HG03175 (cell line): ENCODE measurements around the gene FGF22.

Experiments used
- ATAC-seq: cut with Tn5 transposase; IDR thresholded peaks from one replicate; pipeline ENCODE4 v1.9.1; 2021; ENCODE audit warnings: mild to moderate bottlenecking, moderate library complexity; ENCODE audit not compliant: unreplicated experiment

Gene FGF22

DNA sequence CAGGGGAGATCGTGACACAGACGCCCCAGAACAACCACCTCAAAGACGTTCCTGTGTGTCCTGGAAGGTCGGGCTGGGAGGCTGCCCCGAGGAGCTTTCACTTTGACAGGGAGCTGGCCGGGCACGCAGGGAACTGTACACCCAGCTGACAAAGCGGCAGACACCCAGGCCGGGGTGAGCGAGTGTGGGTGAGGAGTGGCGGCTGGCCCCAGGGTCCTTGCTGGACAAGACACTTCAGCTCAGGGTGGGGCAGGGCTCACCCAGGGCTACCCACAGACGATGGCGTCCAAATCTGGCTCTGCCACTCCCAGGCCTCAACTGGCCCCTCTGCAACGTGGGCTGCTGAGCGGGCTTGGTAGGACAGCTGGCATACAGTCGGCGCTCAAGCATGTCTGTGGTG lies 2.0 kb downstream of the FGF22 start:
- no peak for ATAC-seq

DNA sequence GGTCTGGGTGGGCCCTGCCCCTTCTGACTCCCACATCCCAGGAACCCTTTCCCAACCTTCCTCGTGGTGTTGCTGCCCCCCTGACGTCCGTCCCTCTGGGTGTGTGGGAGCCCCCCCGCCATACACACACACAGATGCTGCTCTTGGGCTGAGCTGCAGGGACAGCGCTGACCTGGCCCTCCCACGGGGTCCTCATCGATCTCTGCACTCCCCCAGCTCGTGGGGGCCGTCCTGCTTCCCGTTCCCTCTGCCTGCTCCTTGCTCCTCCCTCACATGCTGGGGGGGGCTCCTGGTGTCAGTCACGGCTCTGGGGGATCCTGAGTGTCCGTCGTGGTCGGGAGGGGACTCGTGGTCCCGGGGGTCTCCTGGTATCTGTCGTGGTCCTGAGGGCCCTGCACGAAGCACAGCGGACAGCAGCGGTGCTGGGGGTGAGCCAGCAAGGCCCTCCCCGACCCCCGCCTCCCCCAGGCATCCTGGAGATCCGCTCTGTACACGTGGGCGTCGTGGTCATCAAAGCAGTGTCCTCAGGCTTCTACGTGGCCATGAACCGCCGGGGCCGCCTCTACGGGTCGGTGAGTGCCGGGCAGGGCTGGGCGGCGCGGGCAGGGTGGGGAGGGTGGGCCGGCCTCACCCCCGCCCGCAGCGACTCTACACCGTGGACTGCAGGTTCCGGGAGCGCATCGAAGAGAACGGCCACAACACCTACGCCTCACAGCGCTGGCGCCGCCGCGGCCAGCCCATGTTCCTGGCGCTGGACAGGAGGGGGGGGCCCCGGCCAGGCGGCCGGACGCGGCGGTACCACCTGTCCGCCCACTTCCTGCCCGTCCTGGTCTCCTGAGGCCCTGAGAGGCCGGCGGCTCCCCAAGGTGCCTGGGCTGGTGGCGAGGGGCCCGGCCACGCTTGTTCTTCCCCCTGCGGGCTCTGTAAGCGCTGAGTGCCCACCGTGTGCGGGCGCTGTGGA lies 3.4 kb downstream of the FGF22 start:
- ATAC-seq: no peak

DNA sequence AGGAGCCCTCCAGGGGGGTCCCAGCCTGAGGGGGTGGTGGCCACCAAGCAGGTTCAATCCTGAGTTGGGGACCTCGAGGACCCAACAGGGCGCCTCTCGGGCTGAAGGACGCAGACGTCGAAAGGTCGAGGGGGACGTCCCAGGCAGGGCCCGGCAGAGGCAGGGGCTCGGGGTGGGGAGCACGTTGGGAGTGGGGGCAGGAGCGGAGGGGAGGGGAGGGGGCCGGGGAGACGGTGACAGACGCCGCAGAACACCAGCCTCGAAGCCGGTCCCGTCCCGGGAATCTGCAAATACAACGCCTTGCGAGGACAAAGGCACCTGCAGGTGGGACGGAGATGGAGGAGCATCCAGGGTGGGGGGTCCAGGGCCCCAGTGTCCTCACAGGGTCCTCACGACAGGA lies 4.1 kb downstream of the FGF22 start:
- ATAC-seq: no peak

DNA sequence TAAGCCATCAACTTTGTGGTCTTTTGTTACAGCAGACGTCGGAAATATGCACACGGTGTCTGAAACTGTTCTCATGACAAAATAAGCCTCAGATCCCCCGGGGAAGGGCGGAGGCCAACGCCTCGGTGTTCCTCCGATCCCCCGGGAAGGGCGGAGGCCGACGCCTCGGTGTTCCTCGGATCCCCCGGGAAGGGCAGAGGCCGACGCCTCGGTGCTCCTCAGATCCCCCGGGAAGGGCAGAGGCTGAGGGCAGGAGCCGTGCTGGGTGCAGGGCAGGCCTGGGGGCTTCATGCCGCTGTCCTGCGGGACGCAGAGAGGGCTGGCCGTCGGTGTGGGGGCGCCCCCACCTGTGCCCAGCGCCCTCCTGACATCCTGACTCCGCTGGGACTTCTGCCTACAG lies 4.7 kb downstream of the FGF22 start:
- ATAC-seq: no peak

DNA sequence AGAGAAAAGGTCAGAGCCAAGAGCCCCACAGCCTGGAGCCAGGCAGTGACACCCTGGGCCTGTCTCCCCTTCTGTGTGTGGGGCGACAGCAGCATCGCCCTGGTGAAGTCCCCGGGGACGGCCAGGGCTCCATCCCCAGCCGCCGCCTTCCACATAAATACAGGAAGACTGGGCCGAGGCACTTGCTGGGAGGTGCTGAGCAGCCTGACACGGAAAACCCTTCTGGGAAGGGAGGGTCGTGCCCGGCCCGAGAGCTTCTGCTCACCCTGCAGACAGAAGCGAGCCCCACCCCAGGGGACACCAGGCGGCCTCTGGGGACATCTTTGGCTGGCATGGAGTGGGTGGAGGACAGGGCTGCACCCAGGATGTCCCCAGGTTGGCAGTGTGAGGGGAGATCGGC lies 5.1 kb downstream of the FGF22 start:
- ATAC-seq: no peak

DNA sequence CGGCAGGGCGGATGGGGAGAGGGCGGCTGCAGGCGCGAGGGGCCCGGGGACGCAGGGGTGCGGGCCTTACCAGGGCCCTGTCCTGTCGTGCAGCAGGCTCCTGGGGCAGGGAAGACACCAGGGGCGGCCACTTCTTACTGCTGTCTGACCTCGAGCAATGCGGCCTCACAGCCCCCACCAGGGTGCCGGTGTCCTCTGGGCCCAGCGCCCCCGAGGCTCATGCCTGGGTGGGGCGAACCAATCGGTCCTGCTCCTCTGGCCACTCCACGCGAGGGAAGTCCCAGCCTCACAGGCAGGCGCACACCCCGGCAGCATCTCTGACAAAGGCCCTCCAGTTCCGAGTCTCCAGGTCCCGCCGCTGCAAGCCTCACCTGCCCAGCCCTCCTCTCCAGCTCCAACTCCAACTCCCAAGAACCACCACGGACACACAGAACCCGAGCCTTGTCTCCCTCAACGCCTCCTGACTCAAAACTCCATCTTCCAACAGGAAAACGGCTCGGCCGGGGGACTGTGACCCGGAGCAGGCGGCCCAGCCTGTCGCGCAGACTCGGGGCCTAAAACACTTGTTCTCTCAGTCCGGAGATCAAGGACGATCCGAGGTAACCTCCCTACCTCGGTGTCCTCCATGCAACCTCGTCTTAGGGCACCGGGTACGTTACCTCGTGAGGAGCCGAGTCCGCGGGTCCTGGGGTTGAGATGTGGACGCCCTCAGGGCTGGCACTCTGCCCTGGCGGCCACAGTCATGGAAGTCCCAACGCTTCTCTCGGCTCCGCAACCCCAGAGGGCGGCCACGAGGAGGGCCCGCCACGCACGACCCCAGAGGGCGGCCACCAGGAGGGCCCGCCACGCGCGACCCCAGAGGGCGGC lies 6.5 kb downstream of the FGF22 start:
- ATAC-seq: no peak

DNA sequence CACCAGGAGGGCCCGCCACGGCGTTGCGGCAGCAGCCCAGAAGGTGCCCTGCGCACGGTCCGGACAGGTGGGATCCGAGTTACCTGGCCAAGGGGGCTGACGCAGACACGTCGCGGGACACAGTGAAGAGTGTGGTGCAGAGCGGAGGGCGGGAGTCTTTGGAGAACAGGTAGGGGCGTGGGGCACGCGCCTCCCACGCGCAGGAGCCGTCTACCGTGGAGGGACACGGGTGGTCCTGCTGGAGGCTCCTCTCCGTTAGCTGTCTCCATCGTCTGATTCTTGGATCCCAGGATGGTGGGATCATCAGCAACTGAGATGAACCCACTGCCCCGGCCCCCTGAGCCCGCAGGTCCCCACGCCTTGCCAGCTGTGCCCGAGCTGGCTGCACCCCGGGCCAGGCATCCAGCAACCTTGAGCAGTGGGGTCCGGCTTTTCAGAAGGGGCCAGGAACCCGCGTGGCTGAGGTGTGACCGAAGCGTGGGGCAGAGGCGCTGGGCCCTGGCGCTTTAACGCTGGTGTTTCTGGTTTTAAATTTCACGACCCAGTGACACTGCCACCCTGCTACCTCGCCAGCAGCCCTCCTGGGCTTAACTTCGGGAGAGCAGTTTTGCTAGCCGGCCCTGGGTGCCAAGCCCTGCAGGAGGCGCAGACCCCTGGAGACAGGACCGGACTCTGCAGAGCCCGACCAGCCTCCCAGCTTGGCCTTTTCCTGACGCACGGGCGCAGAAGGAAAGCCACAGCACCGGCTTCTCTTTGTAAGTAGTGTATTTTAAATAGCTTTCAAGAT lies 7.3 kb downstream of the FGF22 start:
- no peak for ATAC-seq

DNA sequence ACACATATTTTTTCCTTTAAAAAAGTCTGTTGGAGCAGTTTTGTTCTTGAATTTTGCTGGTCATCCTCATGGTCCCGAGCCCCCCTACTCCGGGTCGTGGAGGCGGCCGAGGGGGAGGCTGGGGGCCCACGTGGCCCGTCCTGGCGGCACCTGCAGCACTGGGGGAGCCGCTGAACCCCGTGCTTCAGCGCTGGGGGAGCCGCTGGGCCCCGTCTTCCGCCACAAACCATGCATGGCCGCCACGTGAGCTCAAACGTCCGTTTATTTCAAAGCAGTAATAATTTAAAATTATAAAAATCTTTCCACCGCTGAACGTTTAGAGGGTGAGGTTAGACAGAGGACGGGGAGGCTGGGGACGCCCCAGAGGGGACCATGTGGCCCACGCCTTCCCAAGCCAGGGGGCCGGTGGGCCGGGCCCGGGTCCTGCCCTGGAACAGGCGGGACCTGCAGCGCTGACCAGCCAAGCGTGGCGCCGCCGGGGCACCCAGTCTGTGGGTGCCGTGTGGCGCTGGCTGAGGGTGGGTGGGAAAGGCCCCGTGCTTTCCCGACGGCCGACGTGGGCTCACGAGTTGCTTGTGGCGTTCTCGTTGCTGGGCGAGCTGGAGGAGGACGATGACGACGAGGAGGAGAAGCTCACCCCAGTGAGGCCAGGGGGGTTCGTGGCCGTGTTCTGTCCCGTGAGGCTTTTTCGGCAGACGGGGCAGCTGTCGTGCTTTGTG lies 8.0 kb downstream of the FGF22 start:
- ATAC-seq: no peak

DNA sequence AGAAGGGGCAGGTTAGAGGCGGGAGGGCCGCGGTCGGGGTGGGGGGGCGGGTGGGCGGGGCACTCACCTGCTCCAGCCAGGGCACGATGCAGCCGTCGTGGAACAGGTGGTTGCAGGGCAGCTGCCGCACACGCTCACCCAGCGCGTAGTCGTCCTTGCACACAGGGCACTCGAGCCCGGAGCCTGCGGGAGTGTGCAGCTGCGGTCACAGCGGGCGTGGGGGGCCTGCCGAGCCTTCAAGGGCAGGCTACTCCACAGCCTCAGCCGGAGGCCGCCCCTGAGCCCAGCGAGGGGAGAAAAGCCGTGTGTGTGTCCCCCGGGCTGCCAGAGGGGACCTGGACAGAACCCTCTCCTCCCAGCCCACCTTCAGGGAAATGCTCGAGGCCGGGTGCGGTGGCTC lies 8.6 kb downstream of the FGF22 start:
- no peak for ATAC-seq

DNA sequence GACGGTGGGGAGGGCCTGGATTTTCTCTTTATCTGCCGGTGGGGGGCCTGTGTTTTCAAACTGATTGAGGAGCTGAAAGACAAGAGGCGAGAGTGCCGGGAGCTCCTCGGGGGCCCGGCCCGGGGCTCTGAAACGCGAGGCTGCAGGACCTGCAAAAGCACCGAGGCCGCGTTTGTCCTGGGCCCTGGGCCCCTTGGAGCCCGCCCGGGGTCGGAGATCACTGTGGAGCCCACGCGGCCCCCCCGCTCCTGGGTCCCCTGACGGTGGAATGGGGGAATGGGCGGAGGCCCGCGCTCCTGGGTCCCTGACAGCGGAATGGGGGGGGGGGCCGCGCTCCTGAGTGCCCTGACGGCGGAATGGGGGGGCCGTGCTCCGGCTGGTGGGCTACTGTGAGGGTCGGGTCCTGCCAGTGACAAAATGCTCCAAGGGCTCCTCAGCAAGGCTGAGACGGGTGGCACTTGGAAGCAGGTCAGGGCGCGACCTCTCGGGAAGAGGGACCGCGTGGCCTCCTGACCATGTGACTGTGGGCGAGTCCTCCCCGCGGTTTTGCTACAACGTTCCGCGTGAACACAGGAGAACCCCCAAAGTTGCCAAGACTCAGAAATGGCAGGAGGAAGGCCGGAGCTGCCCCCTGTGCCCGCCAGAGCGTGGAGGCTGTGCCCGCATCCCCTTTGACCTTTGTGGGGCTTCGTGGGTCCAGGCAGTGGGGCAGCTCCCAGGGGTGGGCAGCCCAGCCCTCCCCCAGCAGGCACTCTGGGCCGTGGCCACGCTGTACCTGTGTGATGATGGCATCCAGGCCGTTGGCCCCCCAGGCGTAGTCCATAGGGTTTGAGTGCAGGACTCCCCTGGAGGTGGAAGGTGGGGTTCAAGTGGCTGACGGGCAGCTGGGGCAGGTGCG lies 9.5 kb downstream of the FGF22 start:
- no peak for ATAC-seq

DNA sequence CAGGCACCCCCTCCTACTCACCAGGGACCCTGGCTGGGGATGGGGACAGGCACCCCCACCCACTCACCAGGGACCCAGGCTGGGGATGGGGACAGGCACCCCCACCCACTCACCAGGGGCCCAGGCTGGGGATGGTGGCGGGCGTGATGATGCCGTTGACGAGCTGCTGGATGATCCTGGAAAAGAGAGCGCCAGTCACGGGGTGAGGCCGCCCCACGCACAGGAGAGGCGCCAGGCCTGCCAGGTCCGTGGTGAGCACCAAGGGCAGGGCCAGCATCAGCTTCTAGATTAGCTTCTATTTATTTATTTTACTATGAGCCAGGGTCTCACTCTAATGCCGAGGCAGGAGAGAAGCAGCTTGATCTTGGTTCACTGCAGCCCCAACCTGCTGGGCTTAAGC lies 10.4 kb downstream of the FGF22 start:
- ATAC-seq: no peak

DNA sequence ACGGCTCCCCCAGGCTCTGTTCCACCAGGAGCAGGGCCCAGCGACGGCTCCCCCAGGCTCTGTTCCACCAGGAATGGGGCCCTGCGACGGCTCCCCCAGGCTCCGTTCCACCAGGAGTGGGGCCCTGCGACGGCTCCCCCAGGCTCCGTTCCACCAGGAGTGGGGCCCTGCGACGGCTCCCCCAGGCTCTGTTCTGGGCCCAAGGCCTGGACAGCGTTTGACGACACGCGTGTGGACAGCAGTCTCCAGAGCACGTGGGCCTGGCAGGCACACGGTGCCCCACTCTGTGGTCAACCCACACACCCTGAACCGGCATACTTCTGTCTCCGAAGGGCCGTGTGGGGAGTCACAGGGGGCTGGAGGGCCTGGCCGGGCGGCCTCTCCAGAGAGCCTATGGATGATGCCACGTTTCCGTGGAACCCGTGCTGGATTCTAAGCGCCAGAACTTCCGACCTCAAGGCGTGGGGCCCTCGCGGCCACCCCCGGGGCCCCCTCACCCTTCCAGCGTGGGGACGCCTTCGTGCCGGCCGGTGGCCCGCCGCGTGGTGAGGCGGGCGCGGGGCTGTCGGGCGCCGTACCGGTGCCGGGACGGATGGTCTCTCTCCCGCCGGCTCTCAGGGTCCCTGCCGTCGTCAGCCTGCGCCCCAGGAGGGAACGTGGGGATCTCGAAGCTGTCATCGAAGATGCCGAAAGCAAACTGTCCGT lies 11.6 kb downstream of the FGF22 start:
- no peak for ATAC-seq

DNA sequence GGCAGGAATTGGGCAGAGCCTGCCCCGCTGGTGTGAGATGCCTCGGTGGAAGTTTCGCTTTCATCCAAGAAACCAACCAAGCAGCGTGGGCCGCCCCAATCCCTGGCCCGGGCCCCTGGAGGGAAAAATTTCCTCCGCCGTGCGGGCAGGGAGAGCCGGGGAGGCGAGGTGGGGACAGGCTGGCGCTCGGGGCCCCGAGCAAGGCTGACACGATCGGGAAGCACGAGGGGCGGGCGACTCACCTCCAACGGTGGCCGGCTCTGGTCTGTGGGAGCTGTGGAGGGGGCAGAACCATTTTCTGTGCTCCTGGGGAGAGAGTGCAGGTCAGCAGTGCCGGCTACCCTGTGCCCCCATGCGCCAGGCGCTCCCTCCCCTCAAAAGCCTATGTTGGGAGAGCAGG lies 12.3 kb downstream of the FGF22 start:
- ATAC-seq: no peak

DNA sequence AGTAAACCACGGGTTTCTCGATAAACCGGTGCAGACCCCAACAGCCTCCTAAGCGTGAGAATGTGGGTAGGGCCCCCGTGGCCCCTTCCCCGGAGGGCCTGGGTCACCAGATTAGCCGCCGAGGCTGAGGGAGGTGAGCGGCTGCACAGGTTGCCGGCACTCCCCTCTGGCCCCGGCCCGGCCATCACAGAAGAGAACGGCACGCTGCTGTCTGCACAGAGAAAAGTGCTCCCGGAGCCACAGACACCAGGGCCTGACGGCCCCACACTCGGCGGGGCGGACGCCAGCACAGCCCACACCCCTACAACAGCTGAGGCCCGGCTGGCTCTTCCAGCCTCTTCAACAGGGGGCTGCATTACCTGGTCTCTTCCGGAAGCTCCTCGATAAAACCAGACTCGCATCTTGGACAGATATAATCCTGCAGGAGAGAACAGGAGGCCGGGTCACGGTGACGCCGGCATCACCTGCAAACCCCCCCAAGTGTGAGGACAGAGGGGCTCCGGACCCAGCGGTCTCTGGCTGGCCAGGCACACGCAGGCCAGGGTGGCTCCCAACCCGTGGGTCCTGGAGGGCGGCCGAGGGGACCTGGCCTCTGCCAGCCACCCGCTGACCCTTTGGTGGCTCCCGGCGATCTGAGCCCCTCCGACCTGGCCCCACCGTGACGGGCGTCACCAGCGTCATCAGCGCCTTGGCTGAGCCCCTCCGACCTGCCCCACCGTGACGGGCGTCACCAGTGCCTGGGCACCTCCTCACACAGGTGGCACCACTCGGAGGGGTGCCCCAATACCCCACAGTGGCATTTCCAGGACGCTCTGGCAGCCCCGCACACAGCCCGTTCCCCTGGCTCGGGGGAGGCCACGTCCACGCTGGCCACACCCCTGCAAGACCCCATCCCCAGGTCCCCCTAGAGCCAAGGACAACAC lies 13.0 kb downstream of the FGF22 start:
- no peak for ATAC-seq

DNA sequence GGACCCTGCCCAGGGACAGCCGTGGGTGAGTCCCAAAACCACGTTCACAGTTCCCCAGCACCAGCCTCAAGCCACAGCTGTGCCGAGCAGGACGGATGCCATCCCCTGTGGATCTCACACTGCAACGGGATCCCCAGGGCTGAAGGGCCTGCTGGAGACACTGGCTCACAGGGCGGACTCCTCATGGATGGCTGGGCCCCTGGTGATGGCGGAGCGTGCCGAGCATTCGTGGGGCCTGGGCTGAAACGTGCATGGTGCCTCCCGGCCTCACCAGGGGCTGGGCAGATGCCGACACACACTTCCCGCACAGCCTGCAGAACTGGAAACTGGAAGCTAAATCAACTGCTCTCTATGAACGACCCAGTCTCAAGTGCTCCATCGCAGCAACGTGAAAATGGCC lies 13.7 kb downstream of the FGF22 start:
- no peak for ATAC-seq

DNA sequence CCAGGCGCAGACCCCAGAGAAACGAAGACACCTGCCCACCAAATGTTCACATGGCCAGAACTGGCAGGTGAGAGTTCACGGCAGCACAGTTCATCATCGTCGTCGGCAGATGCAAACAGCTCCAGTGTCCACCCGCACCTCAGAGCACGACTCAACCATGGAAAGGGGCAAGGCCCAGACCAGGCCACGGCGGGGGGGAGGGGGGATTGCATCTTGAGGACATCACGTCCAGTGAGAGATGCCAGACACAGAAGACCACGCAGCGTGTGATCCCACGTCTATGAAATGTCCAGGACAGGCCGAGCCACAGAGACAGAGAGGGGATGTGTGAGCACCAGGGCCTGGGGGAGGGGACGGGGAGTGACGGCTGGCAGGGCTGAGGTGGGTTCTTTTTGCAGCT lies 16.0 kb downstream of the FGF22 start:
- no peak for ATAC-seq

DNA sequence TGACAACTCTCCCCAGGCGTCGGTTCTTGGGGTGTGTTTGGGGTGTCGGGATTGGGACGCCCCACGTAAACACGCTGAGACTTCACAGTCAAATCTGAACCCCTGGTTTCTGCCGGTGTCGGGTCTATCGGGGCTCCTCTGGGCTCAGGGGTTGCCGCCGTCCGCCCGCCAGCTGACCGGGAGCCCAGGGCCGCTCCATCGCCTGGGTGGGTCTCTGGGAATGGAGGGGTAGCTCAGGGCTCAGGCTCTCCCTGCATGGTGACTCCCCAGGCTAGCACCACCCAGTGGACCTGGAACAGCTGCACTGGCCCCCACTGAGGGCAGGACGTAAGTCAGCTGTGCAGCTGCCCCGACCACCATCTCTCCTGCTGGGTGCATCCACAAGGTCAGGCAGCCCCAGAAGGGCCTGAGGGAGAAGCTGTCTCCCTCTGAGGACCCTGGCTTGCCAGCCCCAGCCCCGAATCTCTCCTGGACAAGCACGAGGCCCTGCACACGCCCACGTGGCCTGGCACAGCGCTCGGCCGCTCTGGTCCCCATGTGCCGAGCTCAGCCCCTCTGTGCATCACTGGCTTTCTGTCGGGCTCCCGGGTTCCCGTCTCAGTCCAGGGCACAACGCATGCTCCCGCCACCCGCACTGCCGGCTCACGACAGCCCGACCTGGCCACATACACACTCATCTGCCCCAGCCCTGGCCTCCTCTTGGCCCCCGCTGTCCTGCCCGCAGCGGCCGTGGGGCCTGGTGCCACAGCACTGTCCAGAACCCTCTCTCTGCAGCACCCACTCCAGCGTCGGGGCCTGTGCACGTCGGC lies 17.3 kb downstream of the FGF22 start:
- ATAC-seq: no peak
